ENCODE results near the gene TMEM181. TPM values are rescaled to one million over a fixed set of nuclear protein-coding genes. Genes with fewer than 3 reads are reported as not detected.

The TMEM181 gene
- polyA plus RNA-seq, 2 of the 4 experiments (the other 2 are of a cell fraction) = 11.6 to 21.1 TPM

DNA sequence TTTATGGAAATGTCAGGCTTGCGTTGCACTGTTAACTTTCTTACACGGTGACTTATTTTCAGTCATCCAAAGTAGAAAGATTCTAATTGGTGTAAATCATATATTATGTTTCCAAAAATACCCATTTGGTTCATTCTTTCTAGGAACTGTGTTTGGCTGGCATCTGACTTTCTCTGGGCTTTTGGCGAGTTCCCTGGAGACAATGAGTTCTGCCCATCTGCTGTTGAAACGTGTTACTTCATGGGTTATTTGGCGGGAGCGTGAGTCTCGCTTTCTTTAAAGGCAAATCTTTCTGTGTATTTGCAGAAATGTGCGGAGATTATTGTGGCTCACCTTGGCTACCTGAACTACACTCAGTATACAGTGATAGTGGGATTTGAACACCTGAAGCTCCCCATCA is 29.5 kb downstream of the TMEM181 start:
- no peak overlapping the region for H3K4me3 ChIP-seq
- no peaks in the 10 kb centered on the region for H3K4me1 ChIP-seq
- H3K4me2 ChIP-seq = no peak overlapping the region
- no peak for FAIRE-seq
- H3K9me3 ChIP-seq = 0 out of 3 replicates have a peak, but pooled peaks cover 5% of the 10 kb centered on the region
- H3K27ac ChIP-seq = no peak overlapping the region
- ATAC-seq = no peak
- CTCF ChIA-PET = interaction anchor here (1.6 kb wide), 1 partner anchor 20 kb away, joined by 4 read pairs; no protein-coding TSS in a partner anchor
- no peak for DNase-seq (ENCODE audit: low read depth in 1 of 2, low spot score in 1 of 2)
- POLR2A ChIA-PET = no interaction called here
- WGBS (ENCODE audit: missing lambda C conversion rate) = 95% methylated on average over 8 of the region's 8 CpGs
- TF ChIP-seq, protein P1, sequence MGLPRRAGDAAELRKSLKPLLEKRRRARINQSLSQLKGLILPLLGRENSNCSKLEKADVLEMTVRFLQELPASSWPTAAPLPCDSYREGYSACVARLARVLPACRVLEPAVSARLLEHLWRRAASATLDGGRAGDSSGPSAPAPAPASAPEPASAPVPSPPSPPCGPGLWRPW (IDR thresholded peaks at IDR 0.05) = no peak
- TF ChIP-seq CBX2 (IDR thresholded peaks at IDR 0.05; ENCODE audit: borderline replicate concordance, low read depth) = no peak
- TF ChIP-seq KDM5A (IDR thresholded peaks at IDR 0.05) = no peak
- TF ChIP-seq POLR2A (IDR thresholded peaks at IDR 0.05; ENCODE audit: low read length) = no peak
- no peak for TF ChIP-seq CHD4 (IDR thresholded peaks at IDR 0.05; ENCODE audit: borderline replicate concordance)
- TF ChIP-seq FOSB (CRISPR knock-in tag; IDR thresholded peaks at IDR 0.05) = no peak
- TF ChIP-seq SMC3 (IDR thresholded peaks at IDR 0.05) = no peak
- TF ChIP-seq BCL3 (IDR thresholded peaks at IDR 0.05) = no peak
- TF ChIP-seq USF2 (IDR thresholded peaks at IDR 0.05) = no peak
- no peak for TF ChIP-seq KDM1A (IDR thresholded peaks at IDR 0.05; ENCODE audit: low read depth)
- no peak for TF ChIP-seq E2F6 (IDR thresholded peaks at IDR 0.05; ENCODE audit: borderline replicate concordance, low read depth)
- TF ChIP-seq PBX3 (IDR thresholded peaks at IDR 0.05) = no peak
- TF ChIP-seq HOXB13 (CRISPR knock-in tag; IDR thresholded peaks at IDR 0.05; ENCODE audit: low read depth) = no peak
- TF ChIP-seq CHD2 (IDR thresholded peaks at IDR 0.05; ENCODE audit: low read length, partially characterized antibody) = no peak
- TF ChIP-seq MAZ (IDR thresholded peaks at IDR 0.05; ENCODE audit: borderline replicate concordance, low read depth, low read length) = no peak

DNA sequence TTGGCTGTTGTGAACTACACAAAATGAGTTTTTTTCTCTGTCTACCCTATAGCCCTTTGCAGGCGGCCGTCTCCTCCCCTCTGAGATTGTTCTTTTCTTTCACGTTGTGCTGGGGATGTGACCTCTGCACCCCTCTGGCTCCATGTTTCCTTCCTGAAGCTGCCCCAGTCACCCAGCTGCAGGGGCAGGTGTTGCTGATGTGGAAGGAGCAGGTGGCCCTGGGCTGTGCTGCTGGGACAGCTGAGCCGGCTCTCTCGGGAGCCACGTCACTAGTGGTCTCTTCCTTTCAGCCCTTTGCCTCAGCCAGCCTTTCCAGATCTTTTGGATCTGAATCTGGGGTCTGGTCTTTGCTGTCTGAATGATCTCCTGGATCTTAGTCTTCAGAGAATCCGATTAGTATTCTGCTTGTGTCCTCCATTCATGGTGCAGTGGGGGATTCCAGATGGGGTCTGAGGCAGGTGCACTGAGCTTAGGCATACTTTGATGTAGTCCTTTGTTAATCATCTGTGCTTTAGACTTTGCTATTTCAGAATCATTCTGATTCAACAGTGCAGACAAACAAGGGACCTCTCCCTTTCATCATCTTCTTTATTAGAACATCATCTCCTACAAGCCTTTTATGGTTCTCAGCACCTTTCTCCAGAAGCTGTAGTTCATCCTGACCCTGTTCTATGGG is 31.4 kb downstream of the TMEM181 start:
- FAIRE-seq (no peak), DNase-seq (ENCODE audit: low read depth in 1 of 2, low spot score in 1 of 2) (no peak), ATAC-seq (no peak)
- H3K9me3 ChIP-seq = 0 out of 3 replicates have a peak, but pooled peaks cover 4% of the 10 kb centered on the region
- no peak overlapping the region for H3K27ac ChIP-seq
- H3K4me1 ChIP-seq = no peaks in the 10 kb centered on the region
- TF ChIP-seq RARB (CRISPR knock-in tag; IDR thresholded peaks at IDR 0.05) (no peak), SREBF2 (IDR thresholded peaks at IDR 0.05) (no peak), ESRRA (IDR thresholded peaks at IDR 0.05; ENCODE audit: borderline replicate concordance, low read length) (no peak), HMGXB4 (CRISPR knock-in tag; IDR thresholded peaks at IDR 0.05; ENCODE audit: borderline replicate concordance) (no peak), RFX5 (IDR thresholded peaks at IDR 0.05) (no peak), EHF (CRISPR knock-in tag; IDR thresholded peaks at IDR 0.05) (no peak)
- POLR2A ChIA-PET = no interaction called here
- CTCF ChIA-PET = interaction anchor here (0.6 to 1.0 kb wide), 2 partner anchors 14 to 24 kb away, joined by 3 read pairs; no protein-coding TSS in a partner anchor
- H3K4me3 ChIP-seq = no peak overlapping the region
- WGBS (ENCODE audit: missing lambda C conversion rate) = 79% methylated on average over 7 of the region's 7 CpGs
- no peak overlapping the region for H3K4me2 ChIP-seq
